Keratinocyte (primary cell): Measurements from ENCODE around the gene MRTFB.

Source experiments
- EZH2 ChIP-seq: IDR thresholded peaks from one replicate; pipeline ENCODE4 v1.6.1; 2012; ENCODE audit warnings: inconsistent platforms, mild to moderate bottlenecking, low read length, moderate library complexity
- TF ChIP-seq, protein P1 (sequence below), 3 experiments: IDR thresholded peaks in 1 of 3; conservative IDR thresholded peaks in 1 of 3; optimal IDR thresholded peaks in 1 of 3; 2 replicates in 2 of 3; 3 replicates in 1 of 3; pipeline versions ENCODE3 to v1.5.1; 2011; ENCODE audit warnings: low read length in 3 of 3, mild to moderate bottlenecking in 3 of 3, moderate library complexity in 2 of 3, control low read depth in 1 of 3, inconsistent platforms in 1 of 3; ENCODE audit not compliant: insufficient read depth in 2 of 3; ENCODE audit errors: extremely low read depth in 1 of 3

GRCh38 chr16:14089283-14089823 is 18.2 kb downstream of the MRTFB start:
- TF ChIP-seq, protein P1, sequence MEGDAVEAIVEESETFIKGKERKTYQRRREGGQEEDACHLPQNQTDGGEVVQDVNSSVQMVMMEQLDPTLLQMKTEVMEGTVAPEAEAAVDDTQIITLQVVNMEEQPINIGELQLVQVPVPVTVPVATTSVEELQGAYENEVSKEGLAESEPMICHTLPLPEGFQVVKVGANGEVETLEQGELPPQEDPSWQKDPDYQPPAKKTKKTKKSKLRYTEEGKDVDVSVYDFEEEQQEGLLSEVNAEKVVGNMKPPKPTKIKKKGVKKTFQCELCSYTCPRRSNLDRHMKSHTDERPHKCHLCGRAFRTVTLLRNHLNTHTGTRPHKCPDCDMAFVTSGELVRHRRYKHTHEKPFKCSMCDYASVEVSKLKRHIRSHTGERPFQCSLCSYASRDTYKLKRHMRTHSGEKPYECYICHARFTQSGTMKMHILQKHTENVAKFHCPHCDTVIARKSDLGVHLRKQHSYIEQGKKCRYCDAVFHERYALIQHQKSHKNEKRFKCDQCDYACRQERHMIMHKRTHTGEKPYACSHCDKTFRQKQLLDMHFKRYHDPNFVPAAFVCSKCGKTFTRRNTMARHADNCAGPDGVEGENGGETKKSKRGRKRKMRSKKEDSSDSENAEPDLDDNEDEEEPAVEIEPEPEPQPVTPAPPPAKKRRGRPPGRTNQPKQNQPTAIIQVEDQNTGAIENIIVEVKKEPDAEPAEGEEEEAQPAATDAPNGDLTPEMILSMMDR (optimal IDR thresholded peaks at IDR 0.05 in 1 of 3, IDR thresholded peaks at IDR 0.05 in 1 of 3, conservative IDR thresholded peaks at IDR 0.05 in 1 of 3; ENCODE audit: extremely low read depth in 1 of 3, insufficient read depth in 2 of 3, low read length in 3 of 3), result no peak
- TF ChIP-seq EZH2, result no peak
